Liver (tissue), 9 donors: Measurements from ENCODE around the gene TBC1D9B. TPM values are rescaled to one million over a fixed set of nuclear protein-coding genes. Genes with fewer than 3 reads are reported as not detected.

Experiments
- DNase-seq: peaks from one replicate; pipeline ENCODE4 v3.0.0-alpha.2; 2017; ENCODE audit warnings: low spot score
- H3K27ac ChIP-seq, 2 donors: one replicate each; pipeline ENCODE4 v1.7.0; 2013; ENCODE audit warnings: inconsistent platforms in 2 of 2, low read length in 2 of 2, control low read depth in 1 of 2, low read depth in 1 of 2, mild to moderate bottlenecking in 1 of 2
- H3K27me3 ChIP-seq, 4 donors: one replicate each; pipeline versions ENCODE4 v1.6.1 to v1.7.0; 2013; ENCODE audit warnings: low read length in 3 of 4, inconsistent platforms in 1 of 4, mild to moderate bottlenecking in 1 of 4, moderate library complexity in 1 of 4; ENCODE audit not compliant: control insufficient read depth in 4 of 4, insufficient read depth in 4 of 4
- H3K36me3 ChIP-seq, 4 donors: one replicate each; pipeline versions ENCODE4 v1.6.1 to v1.7.0; 2013; ENCODE audit warnings: low read length in 3 of 4, mild to moderate bottlenecking in 3 of 4, low read depth in 1 of 4, moderate library complexity in 1 of 4; ENCODE audit not compliant: control insufficient read depth in 4 of 4, insufficient read depth in 3 of 4
- H3K4me1 ChIP-seq, 4 donors: one replicate each; pipeline versions ENCODE4 v1.6.1 to v1.7.0; 2013; ENCODE audit warnings: low read length in 3 of 4, mild to moderate bottlenecking in 3 of 4, moderate library complexity in 1 of 4; ENCODE audit not compliant: control insufficient read depth in 4 of 4, insufficient read depth in 4 of 4
- H3K4me3 ChIP-seq, 3 donors: one replicate each; pipeline versions ENCODE4 v1.6.1 to v1.7.0; 2013; ENCODE audit warnings: low read length in 3 of 3, control low read depth in 1 of 3, low read depth in 1 of 3, mild to moderate bottlenecking in 1 of 3
- H3K9ac ChIP-seq, 2 donors: one replicate each; pipeline ENCODE4 v1.7.0; 2013; ENCODE audit warnings: low read length in 2 of 2, mild to moderate bottlenecking in 2 of 2, moderate library complexity in 2 of 2, control low read depth in 1 of 2, low read depth in 1 of 2
- H3K9me3 ChIP-seq, 4 donors: one replicate each; pipeline versions ENCODE4 v1.6.1 to v1.7.0; 2013; ENCODE audit warnings: low read length in 3 of 4; ENCODE audit not compliant: control insufficient read depth in 4 of 4
- ATF3 ChIP-seq: IDR thresholded peaks from 2 replicates; pipeline ENCODE4 v1.6.1; 2016; ENCODE audit warnings: antibody characterized with exemption
- CTCF ChIP-seq: fragments of 150-350 bp; IDR thresholded peaks from 2 replicates; pipeline ENCODE4 v1.5.1; 2017; ENCODE audit warnings: improper control_type of control experiment, low read depth, low read length; ENCODE audit not compliant: missing input control
- FOXA1 ChIP-seq: IDR thresholded peaks from 2 replicates; pipeline ENCODE4 v1.6.1; 2016; ENCODE audit warnings: antibody characterized with exemption
- FOXA2 ChIP-seq: IDR thresholded peaks from 2 replicates; pipeline ENCODE4 v1.6.1; 2016; ENCODE audit warnings: antibody characterized with exemption
- HNF4A ChIP-seq, 2 donors: conservative IDR thresholded peaks; 2 replicates each; pipeline ENCODE4 v1.6.1; 2016; ENCODE audit warnings: antibody characterized with exemption in 2 of 2, mild to moderate bottlenecking in 2 of 2
- HNF4G ChIP-seq: IDR thresholded peaks from 2 replicates; pipeline ENCODE4 v1.6.1; 2016; ENCODE audit warnings: antibody characterized with exemption
- JUND ChIP-seq, 2 donors: IDR thresholded peaks; 2 replicates each; pipeline ENCODE4 v1.6.1; 2016; ENCODE audit warnings: antibody characterized with exemption in 2 of 2
- MAX ChIP-seq: IDR thresholded peaks from 2 replicates; pipeline ENCODE4 v1.6.1; 2016; ENCODE audit warnings: antibody characterized with exemption
- NR2F2 ChIP-seq: IDR thresholded peaks from 2 replicates; pipeline ENCODE4 v1.6.1; 2016; ENCODE audit warnings: antibody characterized with exemption
- RAD21 ChIP-seq, 2 donors: IDR thresholded peaks; 2 replicates each; pipeline ENCODE4 v1.6.1; 2016; ENCODE audit warnings: antibody characterized with exemption in 2 of 2, mild to moderate bottlenecking in 2 of 2
- REST ChIP-seq: IDR thresholded peaks from 2 replicates; pipeline ENCODE4 v1.6.1; 2016; ENCODE audit warnings: antibody characterized with exemption, mild to moderate bottlenecking
- RXRA ChIP-seq, 2 donors: IDR thresholded peaks; 2 replicates each; pipeline ENCODE4 v1.6.1; 2017 to 2018; ENCODE audit warnings: antibody characterized with exemption in 2 of 2, mild to moderate bottlenecking in 1 of 2
- SP1 ChIP-seq: IDR thresholded peaks from 2 replicates; pipeline ENCODE4 v1.6.1; 2018; ENCODE audit warnings: antibody characterized with exemption, mild to moderate bottlenecking
- TAF1 ChIP-seq: conservative IDR thresholded peaks from 2 replicates; pipeline ENCODE4 v1.6.1; 2016; ENCODE audit warnings: antibody characterized with exemption, mild to moderate bottlenecking
- YY1 ChIP-seq: IDR thresholded peaks from 2 replicates; pipeline ENCODE4 v1.6.1; 2016; ENCODE audit warnings: antibody characterized with exemption, mild to moderate bottlenecking
- ZBTB33 ChIP-seq: IDR thresholded peaks from 2 replicates; pipeline ENCODE4 v1.6.1; 2016; ENCODE audit warnings: antibody characterized with exemption
- WGBS: extraction: QIAGEN DNeasy Blood & Tissue Kit; methylation state at CpG from one replicate; pipeline ENCODE4 v1.1.7; 2013; 5-methylcytosine and 5-hydroxymethylcytosine counted together
- polyA plus RNA-seq, 2 donors: library from polyadenylated mRNA; stranded (reverse) in 1 of 2; unstranded in 1 of 2; fragments of 200-250 nt in 1 of 2; fragments of >200 nt in 1 of 2; fragmentation: Nextera tagmentation in 1 of 2; extraction: Ambion mirVana in 1 of 2; gene quantifications; one replicate each; pipeline versions ENCODE4 v1.2.1 to v1.2.3, GENCODE V29; 2013 to 2015
- total RNA-seq, 2 donors: library from RNA; depleted of rRNA; stranded (reverse); fragments of >200 nt; gene quantifications; one replicate each; pipeline ENCODE4 v1.2.3, GENCODE V29; 2014
- donor health status: healthy.
- donor health status: healthy.
- donor health status: healthy.
- donor health status: healthy.
- donor health status: healthy.

TBC1D9B gene
- total and polyA plus RNA-seq, 4 donors, result 23.1 to 55.4 (median 38.7) TPM

- TF ChIP-seq SP1 (no peak), RXRA (IDR thresholded peaks at IDR 0.05) (no peak), JUND (IDR thresholded peaks at IDR 0.05) (no peak), CTCF (no peak), YY1 (no peak), ATF3 (no peak), REST (no peak), HNF4A (conservative IDR thresholded peaks at IDR 0.05) (no peak), TAF1 (no peak), HNF4G (no peak), MAX (no peak), FOXA1 (no peak), FOXA2 (no peak)
- Histone ChIP-seq H3K36me3 (no peaks in the 10 kb centered on the region), H3K27me3 (no peaks in the 10 kb centered on the region), H3K4me1 (no peaks in the 10 kb centered on the region), H3K9ac (no peak overlapping the region), H3K9me3 (no peaks in the 10 kb centered on the region), H3K4me3 (no peak overlapping the region), H3K27ac (no peak overlapping the region)
- 89% methylated on average over 6 of the region's 6 CpGs for WGBS
- DNase-seq, result no peak
Observed at GRCh38 chr5:179923436-179923835, 15.7 kb upstream of the TBC1D9B start.

- Histone ChIP-seq H3K9me3 (no peaks in the 10 kb centered on the region), H3K27ac (no peak overlapping the region), H3K27me3 (no peaks in the 10 kb centered on the region), H3K4me1 (no peaks in the 10 kb centered on the region), H3K36me3 (no peaks in the 10 kb centered on the region), H3K4me3 (no peak overlapping the region), H3K9ac (no peak overlapping the region)
- no peak for DNase-seq
- TF ChIP-seq CTCF (no peak), SP1 (no peak), ZBTB33 (no peak), JUND (IDR thresholded peaks at IDR 0.05) (no peak), RAD21 (IDR thresholded peaks at IDR 0.05) (no peak), FOXA2 (no peak), NR2F2 (no peak)
- WGBS, result 90% methylated on average over 4 of the region's 4 CpGs
Observed at GRCh38 chr5:179920175-179920574, 12.5 kb upstream of the TBC1D9B start.
